ENCODE measurements around the gene NXPH2. TPM values are rescaled to one million over a fixed set of nuclear protein-coding genes. Genes with fewer than 3 reads are reported as not detected.

The NXPH2 gene
- total and polyA plus RNA-seq, 9 of the 15 experiments (the other 6 are each of a cell fraction or from before 2014, with no cell fraction given): not detected

GRCh38 chr2:138779406-138779780 is 797 bp downstream of the NXPH2 start:
- TF ChIP-seq CSDE1 (IDR thresholded peaks at IDR 0.05): no peak
- no peak for TF ChIP-seq GMEB1 (CRISPR knock-in tag; IDR thresholded peaks at IDR 0.05)
- TF ChIP-seq FUS (optimal IDR thresholded peaks at IDR 0.05; ENCODE audit: low read depth, low read length): no peak
- no peak for TF ChIP-seq ZNF140 (CRISPR knock-in tag; IDR thresholded peaks at IDR 0.05)
- TF ChIP-seq RAD21 (CRISPR knock-in tag; conservative IDR thresholded peaks at IDR 0.05 in 1 of 2, IDR thresholded peaks at IDR 0.05 in 1 of 2): no peak
- no peaks in the 10 kb centered on the region for H3K36me3 ChIP-seq (ENCODE audit: control insufficient read depth, insufficient read depth, low read length)
- no peaks in the 10 kb centered on the region for H3K4me1 ChIP-seq (replicated peaks in 1 of 2; ENCODE audit: control insufficient read depth in 2 of 2, insufficient read depth in 2 of 2, low read length in 2 of 2)
- no peak overlapping the region for H2AFZ ChIP-seq (ENCODE audit: low read depth, low read length)
- peaks cover 5 to 28% of the 10 kb centered on the region in 2 experiments; a peak in 3 of 5 replicates for H3K27me3 ChIP-seq (ENCODE audit: control insufficient read depth in 2 of 2, insufficient read depth in 2 of 2, low read length in 2 of 2)
- ChIA-PET POLR2A (no interaction called here), CTCF (ENCODE audit: low intra/inter-chr PET ratio) (no interaction called here)
- no peak overlapping the region for H3K27ac ChIP-seq (ENCODE audit: extremely low read depth, low read depth, low read length)
- ATAC-seq: no peak
- H3K9ac ChIP-seq (ENCODE audit: insufficient read depth in 1 of 2, low read depth in 2 of 2, low read length in 2 of 2): no peak overlapping the region
- no peaks in the 10 kb centered on the region for H3K9me1 ChIP-seq (ENCODE audit: control insufficient read depth, insufficient read depth, low read length)
- no peaks in the 10 kb centered on the region for H4K20me1 ChIP-seq (replicated peaks; ENCODE audit: control insufficient read depth, insufficient read depth, low read length)
- no peaks in the 10 kb centered on the region for H3K9me3 ChIP-seq (replicated peaks; ENCODE audit: control insufficient read depth, insufficient read depth, low read depth, low read length)
- intact Hi-C loops (cut with micrococcal nuclease) (no loop called here), in situ Hi-C loops (cut with MboI) (no loop called here)
- H3K4me2 ChIP-seq (ENCODE audit: insufficient read depth, low read length): no peak overlapping the region
- no peak for FAIRE-seq
- WGBS (ENCODE audit: insufficient coverage, low coverage, missing lambda C conversion rate): 2% methylated on average over 15 of the region's 20 CpGs
- DNase-seq (ENCODE audit: extremely low read depth in 1 of 4, low spot score in 3 of 4): no peak
- no peak overlapping the region for H3K4me3 ChIP-seq
- H3K79me2 ChIP-seq (ENCODE audit: control insufficient read depth, insufficient read depth, low read length): no peaks in the 10 kb centered on the region
- no TSS peak for BruUV-seq (replicated peaks)
